DND-41 (cell line): Measurements from ENCODE around the gene VWC2.

Experiments
- EZH2 ChIP-seq: IDR thresholded peaks from 3 replicates; pipeline ENCODE4 v1.6.1; 2012; ENCODE audit warnings: borderline replicate concordance, low read depth, mild to moderate bottlenecking, moderate library complexity, low read length, inconsistent platforms; ENCODE audit not compliant: severe bottlenecking
- TF ChIP-seq, protein P1 (sequence below): IDR thresholded peaks from 2 replicates; pipeline ENCODE4 v1.5.1; 2012; ENCODE audit warnings: borderline replicate concordance, low read length, moderate library complexity, mild to moderate bottlenecking; ENCODE audit not compliant: poor library complexity, severe bottlenecking; ENCODE audit errors: extremely low read depth

- TF ChIP-seq, protein P1, sequence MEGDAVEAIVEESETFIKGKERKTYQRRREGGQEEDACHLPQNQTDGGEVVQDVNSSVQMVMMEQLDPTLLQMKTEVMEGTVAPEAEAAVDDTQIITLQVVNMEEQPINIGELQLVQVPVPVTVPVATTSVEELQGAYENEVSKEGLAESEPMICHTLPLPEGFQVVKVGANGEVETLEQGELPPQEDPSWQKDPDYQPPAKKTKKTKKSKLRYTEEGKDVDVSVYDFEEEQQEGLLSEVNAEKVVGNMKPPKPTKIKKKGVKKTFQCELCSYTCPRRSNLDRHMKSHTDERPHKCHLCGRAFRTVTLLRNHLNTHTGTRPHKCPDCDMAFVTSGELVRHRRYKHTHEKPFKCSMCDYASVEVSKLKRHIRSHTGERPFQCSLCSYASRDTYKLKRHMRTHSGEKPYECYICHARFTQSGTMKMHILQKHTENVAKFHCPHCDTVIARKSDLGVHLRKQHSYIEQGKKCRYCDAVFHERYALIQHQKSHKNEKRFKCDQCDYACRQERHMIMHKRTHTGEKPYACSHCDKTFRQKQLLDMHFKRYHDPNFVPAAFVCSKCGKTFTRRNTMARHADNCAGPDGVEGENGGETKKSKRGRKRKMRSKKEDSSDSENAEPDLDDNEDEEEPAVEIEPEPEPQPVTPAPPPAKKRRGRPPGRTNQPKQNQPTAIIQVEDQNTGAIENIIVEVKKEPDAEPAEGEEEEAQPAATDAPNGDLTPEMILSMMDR = no peak
- TF ChIP-seq EZH2 = no peak
These were observed 4.1 kb upstream of the VWC2 start for GRCh38 chr7:49769285-49769857.
